Esophagus muscularis mucosa (tissue), 4 donors: ENCODE results near the gene KCTD1. TPM values are rescaled to one million over a fixed set of nuclear protein-coding genes. Genes with fewer than 3 reads are reported as not detected.

Experiments
- DNase-seq: peaks from one replicate; pipeline ENCODE4 v3.0.0-alpha.2; 2017; ENCODE audit errors: extremely low spot score
- H3K27ac ChIP-seq, 4 donors: fragments of 200-600 bp; sonication (generic); replicated peaks in 1 of 4; 1 replicate in 3 of 4; 2 replicates in 1 of 4; pipeline ENCODE4 v1.5.1; 2016 to 2019; ENCODE audit warnings: mild to moderate bottlenecking in 1 of 4
- H3K27me3 ChIP-seq, 4 donors: fragments of 200-600 bp; sonication (generic); one replicate each; pipeline versions ENCODE4 v1.5.1 to v1.6.0; 2016 to 2019
- H3K36me3 ChIP-seq, 4 donors: fragments of 200-600 bp; sonication (generic); one replicate each; pipeline ENCODE4 v1.5.1; 2016 to 2019
- H3K4me1 ChIP-seq, 4 donors: fragments of 200-600 bp; sonication (generic); one replicate each; pipeline ENCODE4 v1.5.1; 2016 to 2019
- H3K4me3 ChIP-seq, 4 donors: fragments of 200-600 bp; sonication (generic); 1 replicate in 2 of 4; 2 replicates in 2 of 4; pipeline ENCODE4 v1.5.1; 2016 to 2019; ENCODE audit warnings: mild to moderate bottlenecking in 4 of 4, moderate library complexity in 1 of 4
- H3K9me3 ChIP-seq, 4 donors: fragments of 200-600 bp; sonication (generic); 1 replicate in 3 of 4; 2 replicates in 1 of 4; pipeline ENCODE4 v1.5.1; 2016 to 2019
- EP300 ChIP-seq: sonication (generic); formaldehyde crosslinking; IDR thresholded peaks from one replicate; pipeline ENCODE4 v1.6.1; 2017; ENCODE audit warnings: antibody characterized with exemption
- POLR2A ChIP-seq: fragments of 450-650 bp; IDR thresholded peaks from one replicate; pipeline ENCODE4 v1.6.1; 2017; ENCODE audit warnings: antibody characterized with exemption, moderate library complexity, mild to moderate bottlenecking, low read depth
- POLR2AphosphoS5 ChIP-seq, 2 donors: sonication (generic); formaldehyde crosslinking; IDR thresholded peaks; one replicate each; pipeline ENCODE4 v1.6.1; 2017; ENCODE audit warnings: antibody characterized with exemption in 2 of 2
- WGBS: methylation state at CpG from one replicate; pipeline ENCODE4 v1.1.5; 2018; 5-methylcytosine and 5-hydroxymethylcytosine counted together
- intact Hi-C: fragments of 100-400 bp; cut with DNase I; formaldehyde crosslinking; loops from one replicate; pipeline ENCODE4 v1.15.1; 2023
- total RNA-seq, 4 donors: library from RNA; depleted of rRNA; stranded (reverse); fragments of >200 nt; gene quantifications; one replicate each; pipeline versions ENCODE4 v1.1.0 to v1.2.1, GENCODE V29; 2016
- TF ChIP-seq, protein P1 (sequence below), 3 experiments: fragments of 200-600 bp in 2 of 3; fragments of 450-650 bp in 1 of 3; sonication (generic) in 2 of 3; IDR thresholded peaks; one replicate each; pipeline ENCODE4 v1.5.1; 2017 to 2019; ENCODE audit warnings: antibody characterized with exemption in 3 of 3, mild to moderate bottlenecking in 2 of 3, moderate library complexity in 1 of 3

The KCTD1 gene
- total RNA-seq, 4 donors from 2014 or later = 7.1 to 17.6 (median 12.7) TPM

DNA sequence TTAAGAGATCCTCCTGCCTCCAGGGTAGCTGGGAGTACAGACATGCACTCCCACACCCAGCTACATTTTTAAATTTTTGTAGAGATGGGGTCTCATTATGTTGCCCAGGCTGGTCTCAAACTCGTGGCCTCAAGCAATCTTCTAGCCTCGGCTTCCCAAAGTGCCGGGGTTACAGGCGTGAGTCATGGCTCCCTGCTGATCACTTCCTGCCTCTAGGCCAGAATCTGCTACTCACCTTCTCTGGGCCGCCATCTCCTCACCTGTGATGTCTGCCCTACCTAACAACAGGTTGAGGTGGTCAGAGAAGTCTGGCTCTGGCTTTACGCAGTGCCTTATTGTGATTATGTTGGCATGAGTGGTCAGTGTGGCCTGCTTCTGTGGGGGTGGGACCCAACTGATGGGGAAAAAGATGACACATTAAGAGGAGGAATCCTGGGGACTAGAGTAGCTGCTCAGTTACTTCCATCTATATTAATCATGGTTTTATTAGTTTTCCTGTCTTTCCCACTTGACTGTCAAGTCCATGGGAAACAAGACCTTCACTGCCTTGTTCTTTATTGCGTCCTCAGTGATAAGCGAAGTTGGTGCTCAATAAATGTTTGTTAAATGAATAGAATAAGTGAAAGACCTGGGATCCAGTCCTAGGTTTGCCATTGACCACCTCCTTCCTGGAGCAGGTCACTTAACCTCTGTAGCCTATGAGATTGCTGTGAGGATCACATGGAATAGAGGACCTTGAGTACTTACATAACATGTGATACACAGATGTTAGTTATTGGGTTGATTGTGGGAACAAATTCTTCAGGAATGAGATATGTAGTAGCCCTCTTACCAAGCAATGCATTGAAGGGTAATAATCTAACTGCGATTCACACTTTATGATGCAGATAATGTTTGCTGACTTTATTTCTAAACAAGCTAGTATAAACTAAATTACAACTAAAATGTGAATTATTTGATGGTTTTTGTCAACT is 15.7 kb downstream of the KCTD1 start:
- Histone ChIP-seq H3K27ac (no peak overlapping the region), H3K9me3 (no peaks in the 10 kb centered on the region), H3K27me3 (no peaks in the 10 kb centered on the region), H3K4me3 (no peak overlapping the region), H3K4me1 (no peaks in the 10 kb centered on the region), H3K36me3 (no peaks in the 10 kb centered on the region)
- intact Hi-C loops = no loop called here
- TF ChIP-seq POLR2A = no peak
- TF ChIP-seq EP300 = no peak
- TF ChIP-seq POLR2AphosphoS5 (IDR thresholded peaks at IDR 0.05) = no peak
- TF ChIP-seq, protein P1, sequence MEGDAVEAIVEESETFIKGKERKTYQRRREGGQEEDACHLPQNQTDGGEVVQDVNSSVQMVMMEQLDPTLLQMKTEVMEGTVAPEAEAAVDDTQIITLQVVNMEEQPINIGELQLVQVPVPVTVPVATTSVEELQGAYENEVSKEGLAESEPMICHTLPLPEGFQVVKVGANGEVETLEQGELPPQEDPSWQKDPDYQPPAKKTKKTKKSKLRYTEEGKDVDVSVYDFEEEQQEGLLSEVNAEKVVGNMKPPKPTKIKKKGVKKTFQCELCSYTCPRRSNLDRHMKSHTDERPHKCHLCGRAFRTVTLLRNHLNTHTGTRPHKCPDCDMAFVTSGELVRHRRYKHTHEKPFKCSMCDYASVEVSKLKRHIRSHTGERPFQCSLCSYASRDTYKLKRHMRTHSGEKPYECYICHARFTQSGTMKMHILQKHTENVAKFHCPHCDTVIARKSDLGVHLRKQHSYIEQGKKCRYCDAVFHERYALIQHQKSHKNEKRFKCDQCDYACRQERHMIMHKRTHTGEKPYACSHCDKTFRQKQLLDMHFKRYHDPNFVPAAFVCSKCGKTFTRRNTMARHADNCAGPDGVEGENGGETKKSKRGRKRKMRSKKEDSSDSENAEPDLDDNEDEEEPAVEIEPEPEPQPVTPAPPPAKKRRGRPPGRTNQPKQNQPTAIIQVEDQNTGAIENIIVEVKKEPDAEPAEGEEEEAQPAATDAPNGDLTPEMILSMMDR (IDR thresholded peaks at IDR 0.05) = no peak
- no peak for DNase-seq
- 86% methylated on average over 9 of the region's 9 CpGs for WGBS

DNA sequence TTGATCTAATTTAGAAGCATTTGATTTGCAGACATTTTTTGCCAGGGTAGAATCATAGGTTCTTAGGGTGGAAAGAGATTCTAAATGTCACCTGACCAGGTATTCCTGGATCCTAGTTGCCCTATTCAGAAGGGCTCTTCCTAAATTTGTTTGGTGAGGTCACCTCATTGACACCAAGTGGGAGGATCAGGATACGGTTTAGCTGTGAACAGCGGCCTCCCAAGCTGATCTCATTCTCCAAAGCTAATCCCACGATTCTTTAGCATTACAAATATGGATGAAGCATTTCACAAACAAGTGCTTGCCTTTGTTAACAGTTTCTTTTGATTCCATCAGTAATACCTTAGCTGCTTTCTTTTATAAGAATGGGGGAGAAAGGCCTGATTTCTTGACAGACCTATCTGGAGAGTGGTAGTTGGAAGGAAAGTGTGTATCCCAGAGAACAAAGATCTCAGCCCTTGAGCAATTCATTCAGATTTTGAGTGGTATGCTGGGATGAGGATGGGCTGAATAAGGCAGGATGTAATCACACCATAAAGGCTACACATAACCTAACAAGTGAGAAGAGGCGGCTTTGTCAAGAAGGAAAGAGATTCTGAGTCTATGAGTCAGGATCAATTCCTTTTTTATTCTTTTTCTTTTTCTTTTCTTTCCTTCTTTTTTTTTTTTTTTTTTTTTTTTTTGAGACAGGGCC is 16.6 kb downstream of the KCTD1 start:
- H3K27me3 ChIP-seq = no peaks in the 10 kb centered on the region
- WGBS = 69% methylated on average over 4 of the region's 4 CpGs
- intact Hi-C loops = no loop called here
- no peak overlapping the region for H3K27ac ChIP-seq
- H3K9me3 ChIP-seq = no peaks in the 10 kb centered on the region
- no peak overlapping the region for H3K4me3 ChIP-seq
- peaks cover 0 to 4% (median 0%) of the 10 kb centered on the region in 4 donors for H3K4me1 ChIP-seq
- no peak for DNase-seq
- no peaks in the 10 kb centered on the region for H3K36me3 ChIP-seq
- TF ChIP-seq EP300 (no peak), POLR2A (no peak)

DNA sequence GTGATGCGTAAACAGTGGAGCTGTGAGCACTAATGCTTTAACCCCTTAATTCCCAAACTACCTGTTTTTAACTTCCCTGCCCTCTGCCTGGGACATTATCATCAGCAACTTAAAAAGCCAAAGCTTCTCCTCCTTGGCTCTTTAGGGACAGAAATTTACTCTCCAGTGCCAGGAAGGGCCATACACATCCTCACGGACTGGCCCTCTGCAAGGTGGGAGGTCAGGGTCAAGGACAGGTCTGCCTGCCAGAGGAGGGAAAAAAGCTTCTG is 21.5 kb downstream of the KCTD1 start:
- Histone ChIP-seq H3K4me3 (no peak overlapping the region), H3K36me3 (no peaks in the 10 kb centered on the region), H3K4me1 (peaks cover 0 to 19% (median 7%) of the 10 kb centered on the region in 4 donors), H3K27ac (no peak overlapping the region), H3K9me3 (no peaks in the 10 kb centered on the region), H3K27me3 (no peaks in the 10 kb centered on the region)
- TF ChIP-seq POLR2A (no peak), EP300 (no peak), POLR2AphosphoS5 (IDR thresholded peaks at IDR 0.05) (no peak)
- TF ChIP-seq, protein P1 (IDR thresholded peaks at IDR 0.05) = no peak
- intact Hi-C loops = no loop called here
- no peak for DNase-seq
- WGBS = 88% methylated on average over 2 of the region's 2 CpGs

DNA sequence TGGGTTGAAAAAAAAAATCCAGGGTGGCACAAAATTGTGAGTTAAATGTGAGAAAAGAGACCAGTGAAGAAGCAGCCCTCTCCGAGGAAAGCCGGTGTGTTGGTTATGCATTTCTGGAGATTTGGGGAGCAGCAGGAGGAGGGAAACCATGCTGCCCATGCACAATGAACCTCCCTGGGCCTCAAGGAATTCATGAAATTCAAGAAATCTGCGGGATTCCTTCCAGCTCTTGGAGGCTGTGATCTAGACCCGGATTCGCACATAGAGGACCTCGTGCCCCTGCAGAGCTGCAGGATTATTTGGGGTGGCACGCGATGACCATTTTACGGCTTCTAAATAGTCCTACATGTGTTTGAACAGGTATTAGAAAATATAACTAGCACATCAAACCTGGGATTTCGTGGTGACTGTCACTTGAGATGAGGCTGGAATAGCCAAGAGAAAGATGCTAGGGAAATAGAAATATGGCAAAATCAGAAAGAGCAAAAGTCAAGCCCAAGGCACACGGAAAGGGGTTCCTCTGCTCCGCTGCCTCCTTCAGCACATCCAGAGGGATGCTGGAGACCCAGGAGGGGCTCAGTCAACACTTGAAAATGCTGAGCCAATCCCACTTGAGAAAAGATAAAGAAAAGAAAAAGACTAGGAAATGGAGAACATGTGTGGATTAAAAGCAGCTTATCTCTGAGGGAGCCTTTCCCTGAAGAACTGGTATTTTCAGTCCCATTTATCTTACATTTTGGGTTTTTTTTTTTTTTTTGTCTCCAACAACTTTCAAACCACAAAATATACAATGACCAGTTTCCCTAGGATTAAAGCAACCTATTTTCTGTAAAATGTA is 22.0 kb downstream of the KCTD1 start:
- H3K27ac ChIP-seq = no peak overlapping the region

More for the DNA sequence above, 22.0 kb downstream of the KCTD1 start:
- no peak for TF ChIP-seq POLR2AphosphoS5 (IDR thresholded peaks at IDR 0.05)
- TF ChIP-seq EP300 = no peak
- no peak for TF ChIP-seq POLR2A
- TF ChIP-seq, protein P1 (IDR thresholded peaks at IDR 0.05) = no peak
- no peaks in the 10 kb centered on the region for H3K9me3 ChIP-seq
- intact Hi-C loops = no loop called here
- H3K27me3 ChIP-seq = no peaks in the 10 kb centered on the region
- WGBS = 79% methylated on average over 12 of the region's 12 CpGs
- no peak overlapping the region for H3K4me3 ChIP-seq
- peaks cover 0 to 19% (median 7%) of the 10 kb centered on the region in 4 donors for H3K4me1 ChIP-seq
- peak; percentile 79 for DNase-seq
- no peaks in the 10 kb centered on the region for H3K36me3 ChIP-seq
